D721Med (cell line): Measurements from ENCODE around the gene PARP12.

ENCODE experiments used
- DNase-seq: peaks from one replicate; pipeline ENCODE4 v3.0.0; 2011; ENCODE audit warnings: low spot score; ENCODE audit not compliant: insufficient read length
- FAIRE-seq: peaks from 2 replicates; lab custom pipeline; 2011; peaks lifted over from hg19 to GRCh38; lab: Jason Lieb, UNC
- CTCF ChIP-seq: IDR thresholded peaks from 2 replicates; pipeline ENCODE4 v1.5.1; 2012; ENCODE audit warnings: mild to moderate bottlenecking, control low read depth; ENCODE audit not compliant: insufficient read depth; ENCODE audit errors: missing control alignments

PARP12 gene

GRCh38 chr7:140059273-140060242 is 3.2 kb downstream of the PARP12 start:
- FAIRE-seq (no peak), DNase-seq (no peak)
- no peak for TF ChIP-seq CTCF

- no peak for DNase-seq
- no peak for FAIRE-seq
- no peak for TF ChIP-seq CTCF
Observed at GRCh38 chr7:140058517-140058916, 4.2 kb downstream of the PARP12 start.

GRCh38 chr7:140057143-140057535 is 5.6 kb downstream of the PARP12 start:
- DNase-seq (no peak), FAIRE-seq (no peak)
- TF ChIP-seq CTCF, result no peak

GRCh38 chr7:140056431-140057142 is 6.2 kb downstream of the PARP12 start:
- FAIRE-seq, result no peak
- no peak for TF ChIP-seq CTCF

GRCh38 chr7:140055833-140056232 is 6.9 kb downstream of the PARP12 start:
- DNase-seq (no peak), FAIRE-seq (no peak)
- TF ChIP-seq CTCF, result no peak

More at GRCh38 chr7:140056431-140057142, 6.2 kb downstream of the PARP12 start:
- DNase-seq, result no peak

GRCh38 chr7:140054751-140055150 is 8.0 kb downstream of the PARP12 start:
- no peak for TF ChIP-seq CTCF
- no peak for DNase-seq
- no peak for FAIRE-seq
